HG03175 (cell line): ENCODE results near the gene OR7D2.
A peak's percentile ranks its signal among the peaks of the same experiment; 100 is the strongest.
"Not testable (repeated sequence)": the region's sequence is repeated elsewhere in the genome, so short reads cannot be mapped to it uniquely, and the experiment has no call there.

Source experiments
- ATAC-seq: cut with Tn5 transposase; IDR thresholded peaks from one replicate; pipeline ENCODE4 v1.9.1; 2021; ENCODE audit warnings: mild to moderate bottlenecking, moderate library complexity; ENCODE audit not compliant: unreplicated experiment

Gene OR7D2

DNA sequence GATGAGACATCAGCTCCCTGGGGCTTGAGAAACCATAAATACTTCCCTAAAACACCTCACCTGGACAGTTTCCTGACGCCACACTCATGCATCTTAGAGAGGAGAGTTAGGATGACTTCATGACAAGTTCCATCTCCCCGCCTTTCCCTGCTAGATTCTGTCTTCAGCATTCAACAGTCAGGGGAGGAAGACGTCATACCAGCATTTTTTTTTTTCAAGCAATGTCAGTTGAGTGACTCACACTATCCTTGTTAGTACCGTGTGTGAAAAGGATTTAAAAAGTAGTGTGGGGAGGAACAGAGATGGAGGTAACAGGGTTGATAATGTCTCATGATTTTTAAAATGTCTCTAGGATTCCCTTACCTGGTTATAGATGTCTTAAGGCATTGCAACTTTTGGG, at the start of gene OR7D2:
TSS of gene OR7D2 (plus strand) at position 79 of the 400 bp plus-strand sequence. CDS start 6,803 bp downstream, outside the sequence.
- ATAC-seq, result no peak

DNA sequence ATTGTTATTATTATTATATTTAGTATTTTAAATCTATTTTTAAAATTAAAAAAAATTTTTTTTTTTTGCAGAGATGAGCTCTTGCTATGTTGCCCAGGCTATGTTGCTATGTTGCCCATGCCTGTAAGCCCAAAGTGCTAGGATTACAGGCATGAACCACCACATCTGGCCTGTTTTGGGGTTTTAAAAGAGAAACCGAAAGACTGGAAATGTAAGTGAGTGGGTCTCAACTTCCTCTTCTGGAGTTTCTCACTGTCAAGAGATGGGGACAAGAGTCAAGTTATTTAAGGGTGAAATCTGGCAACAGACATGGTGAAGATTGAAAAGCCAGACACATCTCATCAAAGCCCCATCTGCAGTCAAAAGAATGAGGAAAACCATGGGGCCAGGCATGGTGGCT, 47.8 kb upstream of the OR7D2 start:
- no peak for ATAC-seq

DNA sequence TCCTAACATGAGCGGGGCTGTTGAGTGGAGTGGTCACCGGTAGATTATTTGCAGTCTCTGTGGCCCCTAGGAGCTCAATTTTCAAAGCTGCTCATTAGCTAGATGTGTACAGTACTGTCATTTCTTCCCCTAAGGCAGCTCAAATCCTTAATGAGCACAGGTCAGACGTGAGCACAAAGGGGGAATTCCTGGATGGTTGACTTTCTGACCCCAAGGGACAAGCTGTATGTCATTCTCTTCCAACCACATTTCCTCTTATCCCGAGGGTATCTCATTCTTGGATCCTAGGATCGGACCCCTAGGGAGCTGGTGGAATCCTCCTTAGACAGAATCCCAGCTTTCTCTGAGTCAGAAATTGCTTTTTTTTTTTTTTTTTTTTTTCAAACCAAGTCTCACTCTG, 46.4 kb upstream of the OR7D2 start:
- no peak for ATAC-seq

DNA sequence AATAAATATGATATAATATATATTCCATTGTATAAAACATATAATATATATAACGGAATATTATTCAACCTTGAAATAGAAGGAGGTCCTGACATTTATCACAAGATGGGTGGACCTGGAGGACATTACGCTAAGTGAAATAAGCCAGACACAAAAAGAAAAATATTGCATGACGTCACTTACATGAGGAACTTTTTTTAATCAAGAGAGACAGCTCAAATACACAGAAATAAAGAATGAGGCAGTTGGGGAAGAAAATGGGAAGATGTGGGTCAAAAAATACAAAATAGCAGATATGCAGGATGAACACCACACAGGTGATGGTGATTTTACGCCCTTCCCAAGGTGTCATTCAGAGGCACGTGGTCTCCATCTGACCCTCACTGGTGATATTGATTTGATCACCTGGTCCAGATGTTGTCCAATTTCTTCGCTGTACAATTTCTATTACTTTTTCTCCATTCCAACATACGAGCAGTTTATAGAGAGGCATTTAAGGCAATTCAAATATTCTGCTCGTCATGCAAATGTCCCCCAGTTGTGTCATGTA, 39.1 kb upstream of the OR7D2 start:
- ATAC-seq, result no peak

DNA sequence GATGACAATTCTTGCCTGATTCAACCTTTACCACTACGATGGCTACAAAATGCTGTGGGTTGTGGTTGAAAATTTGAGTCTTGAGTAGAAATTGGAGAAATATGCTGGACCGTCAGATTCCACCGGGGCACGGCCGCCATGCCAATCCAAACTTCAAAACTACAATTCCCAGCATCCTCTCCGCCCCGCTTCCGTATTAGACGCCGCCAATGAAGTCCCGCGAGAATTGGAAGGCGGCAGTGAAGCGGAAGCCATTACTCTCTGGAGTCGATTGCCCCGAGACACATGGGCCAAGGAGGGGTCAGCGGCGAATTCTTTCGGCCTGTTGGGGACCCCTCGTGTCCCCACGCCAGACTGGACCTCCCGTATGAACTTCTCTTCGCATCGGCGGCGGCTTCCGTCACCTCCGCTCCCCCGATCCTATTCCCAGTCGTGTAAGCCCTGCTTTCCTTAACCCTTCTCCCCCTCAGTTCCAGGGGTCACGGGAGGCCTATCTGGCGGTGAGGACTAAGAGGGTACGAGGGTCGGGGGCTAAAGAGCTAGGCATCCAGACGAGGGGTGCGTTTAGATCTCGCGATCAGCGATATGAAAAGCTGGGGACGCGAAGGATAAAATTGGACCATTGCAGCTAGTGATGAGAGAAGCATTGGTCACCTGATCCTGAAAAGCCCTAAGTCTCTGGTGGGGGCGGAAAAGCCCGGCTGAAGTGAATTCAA, 38.5 kb upstream of the OR7D2 start, which contains the start of gene ZNF317:
TSS of gene ZNF317 (plus strand) at position 239 of the 716 bp plus-strand sequence. CDS start 15,620 bp downstream, outside the sequence.
- ATAC-seq, result peak; percentile 94

DNA sequence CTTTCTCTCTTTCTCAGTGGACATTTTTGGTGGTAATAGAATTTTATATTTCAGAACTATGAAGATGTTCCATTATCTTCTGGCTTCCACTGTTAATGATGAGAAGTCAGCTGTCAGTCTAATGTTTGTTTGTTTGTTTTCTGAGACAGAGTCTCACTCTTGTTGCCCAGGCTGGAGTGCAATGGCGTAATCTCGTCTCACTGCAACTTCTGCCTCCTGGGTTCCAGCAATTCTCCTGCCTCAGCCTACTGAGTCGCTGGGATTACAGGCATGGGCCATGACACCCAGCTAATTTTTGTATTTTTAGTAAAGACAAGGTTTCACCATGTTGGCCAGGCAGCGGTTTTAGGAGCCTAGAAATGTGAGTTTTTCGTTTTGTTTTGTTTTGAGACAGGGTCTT, 33.9 kb upstream of the OR7D2 start:
- ATAC-seq, result no peak

DNA sequence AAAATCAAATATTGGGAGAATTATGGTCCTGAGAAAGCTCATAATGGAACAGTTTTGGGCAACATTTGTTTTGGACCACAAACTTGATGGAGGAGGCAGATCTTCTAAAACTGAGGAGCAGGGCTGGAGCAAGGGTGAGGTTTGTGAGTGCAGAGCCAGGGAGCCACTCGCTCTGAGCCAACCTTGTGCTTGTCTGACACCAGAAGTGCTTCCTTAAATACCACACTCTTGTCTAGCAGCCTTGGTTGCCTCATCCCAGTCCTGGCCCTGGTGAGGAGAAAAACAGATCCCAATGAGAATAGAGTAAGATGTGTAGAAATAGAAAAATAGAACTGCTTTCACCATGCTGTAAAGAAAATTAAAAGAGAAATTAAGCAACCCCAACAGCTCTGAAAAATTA, 31.9 kb upstream of the OR7D2 start:
- no peak for ATAC-seq

DNA sequence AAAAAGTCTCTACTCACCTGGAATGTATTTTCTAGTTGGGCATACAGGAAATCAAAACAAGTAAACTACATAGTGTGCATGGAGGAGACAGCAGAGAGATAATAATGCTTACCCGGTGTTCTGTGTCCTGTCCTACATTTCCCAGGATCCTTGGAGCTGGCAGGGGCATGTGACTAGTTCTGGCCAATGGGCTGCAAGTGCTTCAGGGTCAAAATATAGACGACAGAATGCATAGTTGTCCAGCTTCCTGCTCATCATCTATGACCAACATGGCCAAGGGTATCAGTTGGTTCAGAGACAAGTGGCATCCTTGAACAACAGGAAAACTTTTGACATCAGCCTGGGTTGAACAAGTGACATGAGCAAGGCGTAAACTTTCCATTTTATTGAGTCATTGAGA, 30.1 kb upstream of the OR7D2 start:
- ATAC-seq, result no peak

DNA sequence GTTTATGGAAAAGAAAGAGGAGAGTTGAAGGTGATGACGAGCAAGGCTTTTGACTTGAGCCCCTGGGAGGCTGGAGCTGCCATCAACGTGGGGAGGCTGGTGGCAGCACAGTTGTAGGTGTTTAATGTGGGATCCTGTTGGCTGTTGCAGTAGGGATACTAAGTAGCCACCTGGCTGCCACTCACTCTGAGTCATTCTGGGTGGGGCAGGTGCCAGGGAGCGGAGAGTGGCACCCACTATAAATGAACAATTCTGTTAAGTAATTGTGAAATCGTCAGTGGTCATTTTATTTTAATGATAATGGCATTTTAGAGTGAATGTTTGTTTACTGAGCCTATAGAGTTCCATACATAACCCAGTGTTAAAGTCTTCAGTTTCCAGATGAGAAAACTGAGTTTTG, 28.8 kb upstream of the OR7D2 start:
- ATAC-seq, result no peak

DNA sequence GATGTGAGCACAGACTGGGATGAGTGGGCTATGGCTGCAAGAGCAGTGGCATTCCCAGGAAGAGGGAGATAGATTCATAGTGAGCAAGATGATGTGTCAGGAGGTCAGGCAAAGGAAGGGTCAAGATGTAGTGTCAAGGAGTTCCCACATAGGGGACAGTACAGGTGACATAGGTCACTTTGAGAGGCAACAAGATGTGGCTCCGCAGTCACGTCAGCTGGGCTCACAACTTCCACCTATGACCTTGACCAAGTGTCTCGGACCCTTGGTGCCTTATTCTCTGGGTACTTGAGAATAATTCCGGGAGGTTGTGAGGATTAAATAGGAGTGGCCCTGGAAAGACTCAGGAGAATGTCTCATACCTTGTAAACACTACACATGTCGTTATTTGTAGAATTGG, 28.1 kb upstream of the OR7D2 start:
- no peak for ATAC-seq

DNA sequence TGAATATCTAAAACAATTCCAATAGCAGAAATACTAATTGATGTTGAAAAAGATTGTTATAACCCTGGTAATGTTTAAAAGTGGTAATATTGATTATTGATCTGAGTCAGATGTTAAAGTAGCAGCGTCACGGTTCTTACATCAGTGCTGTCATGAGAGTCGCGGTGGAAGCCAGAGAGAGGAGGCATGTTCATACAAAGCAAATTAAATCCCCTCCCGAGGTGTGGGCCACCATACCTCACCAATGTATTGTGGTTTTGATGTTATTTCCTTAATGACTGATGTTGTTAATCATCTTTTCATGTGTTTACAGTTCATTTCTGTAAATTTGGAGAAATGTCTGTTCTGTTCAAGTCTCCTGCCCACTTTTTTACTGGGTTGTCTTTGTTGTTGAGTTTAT, 27.4 kb upstream of the OR7D2 start:
- ATAC-seq, result no peak

DNA sequence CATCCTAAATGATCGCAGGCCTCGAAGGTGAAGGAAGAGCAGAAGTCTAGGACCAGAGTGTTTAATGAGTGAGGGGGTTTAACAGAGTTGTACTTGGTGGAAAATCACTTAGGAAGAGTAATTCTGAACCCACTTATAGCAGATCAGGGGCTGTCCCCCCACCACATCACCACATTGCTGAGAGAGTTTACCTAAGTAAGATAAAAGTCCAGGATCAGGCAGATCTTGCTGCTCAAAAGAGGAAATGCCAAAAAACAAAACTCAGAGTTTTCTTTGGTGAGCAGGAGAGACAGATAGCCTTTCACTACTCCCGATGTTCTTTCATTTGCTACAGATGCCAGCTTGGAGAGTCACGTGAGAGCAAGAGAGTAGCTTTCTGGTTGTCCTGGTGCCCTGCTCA, 23.2 kb upstream of the OR7D2 start:
- ATAC-seq, result no peak

DNA sequence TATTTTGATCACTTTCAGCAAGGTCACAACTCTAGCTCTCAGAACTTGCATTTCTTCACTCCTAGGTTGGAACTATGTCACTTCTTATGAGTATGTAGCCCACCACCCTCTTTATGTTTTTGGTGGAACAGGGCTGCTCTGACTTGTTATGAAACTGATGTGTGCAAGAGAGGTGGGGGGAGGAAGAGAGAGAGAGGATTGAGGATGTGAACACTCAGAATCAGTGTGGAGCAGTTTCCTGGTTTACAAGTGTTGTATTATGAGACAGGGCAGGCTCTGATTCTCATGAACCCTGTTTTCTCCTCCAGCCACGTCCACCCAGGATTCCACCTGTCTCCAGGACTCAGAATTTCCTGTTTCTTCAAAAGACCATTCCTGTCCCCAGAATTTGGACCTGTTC, 22.5 kb upstream of the OR7D2 start:
- ATAC-seq, result no peak

DNA sequence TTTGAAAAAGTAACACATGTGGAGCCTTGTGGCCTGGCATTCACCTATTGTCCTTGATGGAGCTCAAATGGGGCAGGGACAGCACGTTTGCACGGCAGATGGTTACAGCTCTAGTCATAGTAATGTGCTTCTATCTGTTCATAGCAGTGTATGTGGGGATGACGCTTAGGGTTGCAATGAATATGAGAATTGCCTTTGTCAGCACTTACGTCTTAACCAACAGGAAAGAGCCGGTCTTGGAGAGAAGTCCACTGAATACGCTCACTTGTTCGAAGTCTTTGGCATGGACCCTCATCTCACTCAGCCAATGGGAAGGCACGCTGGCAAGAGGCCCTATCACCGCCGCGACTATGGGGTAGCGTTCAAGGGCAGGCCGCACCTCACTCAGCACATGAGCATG, 18.9 kb upstream of the OR7D2 start:
- no peak for ATAC-seq

DNA sequence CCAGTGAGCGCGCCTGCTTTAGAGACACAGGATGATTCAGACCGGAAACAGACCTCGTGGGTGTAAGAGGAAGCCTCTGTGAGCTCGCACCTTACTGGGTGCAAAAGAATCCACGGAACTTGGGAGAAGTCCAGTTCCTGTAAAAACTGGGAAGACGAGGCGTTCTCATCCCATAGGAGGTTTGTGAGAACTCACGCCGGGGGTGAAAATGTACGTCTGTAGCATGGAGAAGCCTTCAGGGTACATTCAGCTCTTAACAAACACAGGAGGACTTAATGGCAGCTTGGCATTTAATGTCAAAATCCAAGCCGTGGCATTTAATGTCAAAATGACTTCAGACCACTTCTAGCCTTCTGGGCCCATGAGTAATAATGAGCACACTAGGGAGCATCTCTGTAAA, 17.4 kb upstream of the OR7D2 start:
- no peak for ATAC-seq

DNA sequence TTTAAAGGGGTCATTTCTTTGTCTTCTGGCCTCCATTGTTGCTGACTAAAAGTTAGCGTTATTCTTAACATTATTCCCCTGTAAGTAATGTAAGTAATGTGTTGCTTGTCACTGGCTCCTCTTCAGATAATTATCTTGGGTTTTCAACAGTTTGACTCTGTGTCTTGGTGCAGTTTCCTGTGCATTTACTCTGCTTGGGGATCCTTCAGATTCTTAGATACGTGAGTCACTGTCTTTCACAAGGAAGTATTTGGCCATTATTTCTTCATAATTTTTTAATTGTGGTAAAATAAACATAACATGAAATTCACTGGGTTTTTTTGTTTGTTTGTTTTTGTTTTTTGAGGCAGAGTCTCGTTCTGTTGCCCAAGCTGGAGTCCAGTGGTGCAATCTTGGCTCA, 13.5 kb upstream of the OR7D2 start:
- no peak for ATAC-seq

DNA sequence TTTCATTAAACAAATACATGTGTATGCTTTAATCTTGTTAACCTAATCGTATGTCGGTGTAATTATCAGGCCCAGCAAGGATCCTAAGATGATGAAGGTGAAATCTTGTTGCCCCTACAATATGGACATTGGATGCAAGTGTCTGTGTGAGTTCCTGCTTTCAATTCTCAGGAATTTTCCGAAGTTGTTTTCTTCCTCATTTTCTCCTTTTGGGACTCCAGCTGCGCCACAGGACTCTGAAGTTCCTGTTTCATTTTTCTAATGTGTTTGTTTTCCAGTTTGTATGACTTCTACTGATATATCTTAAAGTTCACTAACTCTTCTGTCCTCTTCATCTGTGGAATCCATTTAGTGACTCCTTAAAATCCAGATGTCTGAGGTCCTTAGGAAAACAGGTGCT, 11.9 kb upstream of the OR7D2 start:
- no peak for ATAC-seq

DNA sequence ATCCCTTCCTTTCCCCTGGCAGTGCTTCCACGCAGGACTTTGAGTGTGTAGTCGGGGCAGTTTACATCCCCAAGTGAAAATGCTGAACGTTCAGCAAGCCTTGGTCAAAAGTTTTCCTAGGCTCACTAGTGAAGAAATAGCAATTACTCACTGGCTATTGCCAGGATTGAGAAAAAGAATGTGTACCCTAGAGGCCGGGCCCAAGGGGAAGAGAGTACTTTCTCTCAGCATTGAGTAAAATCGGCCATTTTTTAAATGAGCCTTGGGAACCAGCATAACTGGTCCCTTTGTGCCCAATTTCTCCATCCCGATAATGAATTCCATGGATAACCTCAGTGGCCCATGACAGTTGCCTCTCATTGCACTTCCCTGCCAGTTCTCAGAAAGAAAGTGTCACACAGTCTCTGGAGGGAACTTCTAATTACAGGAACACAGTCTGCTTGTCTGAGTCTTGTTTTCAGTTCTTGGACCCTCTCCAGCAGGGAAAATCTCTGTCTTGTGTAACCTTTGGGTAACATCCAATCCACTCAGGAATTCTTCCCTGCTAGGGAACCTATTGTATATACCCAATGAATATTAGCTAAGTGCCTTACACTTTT, 7.3 kb upstream of the OR7D2 start:
- ATAC-seq, result no peak

DNA sequence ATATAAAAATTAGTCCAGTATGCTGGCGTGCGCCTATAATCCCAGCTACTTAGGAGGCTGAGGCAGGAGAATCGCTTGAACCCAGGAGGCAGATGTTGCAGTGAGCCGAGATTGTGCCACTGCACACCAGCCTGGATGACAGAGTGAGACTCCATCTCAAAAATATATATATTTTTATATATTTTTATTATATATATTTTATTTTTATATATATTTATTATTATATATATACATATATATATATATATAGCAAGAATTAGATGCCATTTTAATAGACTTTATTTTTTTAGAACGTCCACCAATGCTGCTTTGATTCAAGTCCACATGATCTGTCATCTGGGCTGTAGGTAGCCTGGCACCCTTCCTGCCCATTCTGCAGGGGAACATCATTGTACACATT, 3.5 kb upstream of the OR7D2 start:
- ATAC-seq, result no peak

DNA sequence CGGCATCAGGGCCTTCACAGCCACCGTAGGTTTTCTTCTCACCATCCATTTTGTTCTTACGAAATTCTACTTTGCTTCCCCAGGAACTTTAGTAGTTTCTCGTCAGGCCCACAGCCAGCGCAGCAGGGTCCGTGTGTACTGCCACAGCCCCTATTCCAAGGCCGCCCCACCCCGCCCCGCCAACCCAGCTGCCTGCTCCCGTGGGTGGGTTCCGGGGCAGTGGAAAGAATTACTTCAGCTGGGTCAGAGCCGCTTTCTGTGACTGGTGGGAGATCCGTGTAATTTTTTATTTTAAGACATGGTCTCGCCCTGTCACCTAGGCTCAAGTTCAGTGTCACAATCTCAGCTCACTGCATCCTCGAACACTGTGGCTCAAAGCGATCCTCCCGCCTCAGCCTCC, 4.2 kb downstream of the OR7D2 start:
- no peak for ATAC-seq

DNA sequence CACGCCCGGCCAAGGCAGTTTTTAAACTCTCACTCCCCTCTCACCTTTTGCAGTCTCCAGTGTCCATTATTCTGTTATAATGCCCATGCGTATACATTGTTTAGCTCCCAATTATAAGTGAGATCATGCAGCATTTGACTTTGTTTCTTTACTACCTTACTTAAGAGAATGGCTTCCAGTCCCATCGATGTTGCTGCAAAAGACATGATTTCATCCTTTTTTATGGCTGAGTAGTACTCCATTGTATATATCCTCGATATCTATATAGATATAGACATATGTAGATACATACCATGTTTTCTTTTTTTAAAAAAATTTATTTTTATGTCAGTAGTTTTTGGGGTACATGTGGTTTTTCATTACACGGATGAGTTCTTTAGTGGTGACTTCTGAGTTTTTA, 8.4 kb downstream of the OR7D2 start:
- ATAC-seq, result no peak

DNA sequence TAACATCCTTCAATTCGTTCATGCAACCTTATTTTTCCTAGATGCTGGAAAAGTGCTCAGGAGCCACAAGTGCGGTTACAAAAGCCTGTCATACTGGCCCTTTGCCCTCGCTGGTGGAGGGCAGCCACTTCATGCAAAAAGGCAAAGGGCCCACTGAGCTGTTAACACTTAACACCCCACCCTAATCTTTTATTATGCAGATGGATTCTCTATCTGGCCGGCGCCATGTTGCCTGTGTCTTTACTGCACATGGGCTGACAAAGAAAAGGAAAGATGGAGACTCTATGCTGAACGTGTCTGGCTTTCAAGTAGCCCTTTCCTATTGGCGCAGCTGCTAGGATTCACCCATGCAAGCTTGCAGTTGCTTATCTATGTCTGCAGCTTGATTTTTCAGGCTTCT, 10.8 kb downstream of the OR7D2 start:
- ATAC-seq, result no peak

DNA sequence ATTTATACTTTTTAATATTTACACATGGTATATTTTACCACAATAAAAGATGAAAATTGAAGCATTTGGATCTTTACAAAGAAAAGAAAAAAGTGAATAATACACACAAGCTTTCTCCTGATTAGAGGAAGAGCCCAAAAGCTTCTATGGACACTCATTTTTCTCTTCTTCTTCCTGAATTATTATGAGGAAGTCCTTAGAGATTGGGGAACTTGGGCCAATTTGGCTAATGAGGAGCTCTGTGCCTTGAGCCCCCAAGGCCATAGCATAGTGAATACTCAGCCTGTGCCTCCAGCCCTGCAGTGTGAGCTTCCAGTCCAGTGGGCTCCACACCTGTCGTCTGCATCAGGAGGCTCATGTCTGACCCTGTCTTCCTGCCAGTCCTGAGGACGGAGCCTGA, 19.3 kb downstream of the OR7D2 start:
- not testable (repeated sequence) for ATAC-seq
